Upper lobe of left lung (tissue), 4 donors: ENCODE measurements around the gene PSME3IP1.

Experiments
- POLR2A ChIP-seq, 4 donors: fragments of 450-650 bp; IDR thresholded peaks; one replicate each; pipeline ENCODE4 v1.5.1; 2016 to 2017; ENCODE audit warnings: antibody characterized with exemption in 4 of 4, mild to moderate bottlenecking in 2 of 4
- POLR2AphosphoS5 ChIP-seq, 2 donors: sonication (generic); formaldehyde crosslinking; IDR thresholded peaks; one replicate each; pipeline ENCODE4 v1.5.1; 2017; ENCODE audit warnings: antibody characterized with exemption in 2 of 2
- TF ChIP-seq, protein P1 (sequence below), 6 experiments: fragments of 450-650 bp in 4 of 6; fragments of 200-600 bp in 2 of 6; sonication (generic) in 2 of 6; IDR thresholded peaks; one replicate each; pipeline ENCODE4 v1.5.1; 2016 to 2019; ENCODE audit warnings: antibody characterized with exemption in 6 of 6

DNA sequence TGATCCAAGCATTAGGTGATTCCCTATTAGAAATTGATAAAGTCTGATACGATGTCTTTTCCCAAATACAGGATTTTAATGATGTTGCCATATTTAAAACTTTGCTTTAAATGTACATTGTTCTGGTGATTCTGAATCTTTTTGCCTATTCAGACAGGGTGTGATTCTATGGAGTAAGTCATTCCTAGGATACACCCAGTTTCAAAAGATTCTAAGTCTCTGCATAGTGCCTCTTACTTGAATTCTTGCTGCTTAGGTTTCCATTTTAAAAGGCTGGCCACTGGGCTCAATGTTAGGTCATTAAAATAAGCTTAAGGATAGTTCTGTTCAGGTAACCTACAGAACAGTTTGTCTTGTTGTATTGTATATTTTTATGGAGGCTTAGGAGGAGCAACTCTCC lies 37.2 kb upstream of the PSME3IP1 start:
- TF ChIP-seq POLR2A (IDR thresholded peaks at IDR 0.05) = no peak
- TF ChIP-seq, protein P1, sequence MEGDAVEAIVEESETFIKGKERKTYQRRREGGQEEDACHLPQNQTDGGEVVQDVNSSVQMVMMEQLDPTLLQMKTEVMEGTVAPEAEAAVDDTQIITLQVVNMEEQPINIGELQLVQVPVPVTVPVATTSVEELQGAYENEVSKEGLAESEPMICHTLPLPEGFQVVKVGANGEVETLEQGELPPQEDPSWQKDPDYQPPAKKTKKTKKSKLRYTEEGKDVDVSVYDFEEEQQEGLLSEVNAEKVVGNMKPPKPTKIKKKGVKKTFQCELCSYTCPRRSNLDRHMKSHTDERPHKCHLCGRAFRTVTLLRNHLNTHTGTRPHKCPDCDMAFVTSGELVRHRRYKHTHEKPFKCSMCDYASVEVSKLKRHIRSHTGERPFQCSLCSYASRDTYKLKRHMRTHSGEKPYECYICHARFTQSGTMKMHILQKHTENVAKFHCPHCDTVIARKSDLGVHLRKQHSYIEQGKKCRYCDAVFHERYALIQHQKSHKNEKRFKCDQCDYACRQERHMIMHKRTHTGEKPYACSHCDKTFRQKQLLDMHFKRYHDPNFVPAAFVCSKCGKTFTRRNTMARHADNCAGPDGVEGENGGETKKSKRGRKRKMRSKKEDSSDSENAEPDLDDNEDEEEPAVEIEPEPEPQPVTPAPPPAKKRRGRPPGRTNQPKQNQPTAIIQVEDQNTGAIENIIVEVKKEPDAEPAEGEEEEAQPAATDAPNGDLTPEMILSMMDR (IDR thresholded peaks at IDR 0.05) = no peak
- no peak for TF ChIP-seq POLR2AphosphoS5 (IDR thresholded peaks at IDR 0.05)
